K562 (cell line): ENCODE results near the gene CAV1. TPM values are rescaled to one million over a fixed set of nuclear protein-coding genes. Genes with fewer than 3 reads are reported as not detected.

Experiments
- ATAC-seq: fragments of 200-7000 bp; cut with Tn5 transposase; 3 replicates; pipeline ENCODE4 v1.9.1; 2020; ENCODE audit warnings: moderate library complexity
- BruUV-seq: library from RNA; stranded (reverse); fragments of 400-500 nt; replicated peaks from 2 replicates; lab custom pipeline; 2021; lab: Mats Ljungman, UMichigan
- CTCF ChIA-PET: fragments of 300-600 bp; formaldehyde crosslinking; extraction: SDS; loops from one replicate; lab custom pipeline; 2021; ENCODE audit warnings: low intra/inter-chr PET ratio; lab: Yijun Ruan, JAX
- POLR2A ChIA-PET: fragments of 300-600, 350-650 bp; sonication (Branson Sonifier 250); formaldehyde crosslinking; extraction: SDS; loops from one replicate; lab custom pipeline; 2021; ENCODE audit warnings: antibody characterized with exemption, inconsistent platforms; lab: Yijun Ruan, JAX
- DNase-seq, 4 experiments: peaks; one replicate each; pipeline versions ENCODE4 v3.0.0 to v3.0.0-alpha.2; 2011 to 2018; ENCODE audit warnings: low spot score in 3 of 4, mixed read lengths in 3 of 4; ENCODE audit errors: extremely low read depth in 1 of 4
- FAIRE-seq: peaks from 2 replicates; lab custom pipeline; 2011; peaks lifted over from hg19 to GRCh38; lab: Jason Lieb, UNC
- H2AFZ ChIP-seq: 2 replicates; pipeline ENCODE4 v1.6.0; 2011; ENCODE audit warnings: low read depth, low read length, control low read depth, inconsistent platforms
- H3K27ac ChIP-seq: fragments of 200-600 bp; 3 replicates; pipeline ENCODE4 v1.8.0; 2011; ENCODE audit warnings: low read depth, mild to moderate bottlenecking, control low read depth, inconsistent platforms, low read length, moderate library complexity, mixed read lengths; ENCODE audit errors: extremely low read depth
- H3K27me3 ChIP-seq, 2 experiments: fragments of 300-600 bp in 1 of 2; 2 replicates in 1 of 2; 3 replicates in 1 of 2; pipeline versions ENCODE4 v1.6.0 to v1.8.0; 2011; ENCODE audit warnings: inconsistent platforms in 2 of 2, low read length in 2 of 2, mild to moderate bottlenecking in 1 of 2, mixed read lengths in 1 of 2, moderate library complexity in 1 of 2; ENCODE audit not compliant: control insufficient read depth in 2 of 2, insufficient read depth in 2 of 2
- H3K36me3 ChIP-seq: fragments of 300-600 bp; 3 replicates; pipeline ENCODE4 v1.8.0; 2011; ENCODE audit warnings: mild to moderate bottlenecking, low read length, inconsistent platforms; ENCODE audit not compliant: control insufficient read depth, insufficient read depth
- H3K4me1 ChIP-seq, 2 experiments: fragments of 200-600 bp in 1 of 2; replicated peaks in 1 of 2; 2 replicates in 1 of 2; 3 replicates in 1 of 2; pipeline versions ENCODE4 v1.5.1 to v1.8.0; 2011; ENCODE audit warnings: inconsistent platforms in 2 of 2, low read length in 2 of 2, mild to moderate bottlenecking in 1 of 2, mixed read lengths in 1 of 2, moderate library complexity in 1 of 2; ENCODE audit not compliant: control insufficient read depth in 2 of 2, insufficient read depth in 2 of 2
- H3K4me2 ChIP-seq: 2 replicates; pipeline ENCODE4 v1.6.1; 2011; ENCODE audit warnings: low read length, control low read depth, inconsistent platforms, mixed read lengths; ENCODE audit not compliant: insufficient read depth
- H3K4me3 ChIP-seq: fragments of 200-600 bp; sonication (generic), shearing (Covaris generic); 2 replicates; pipeline ENCODE4 v1.5.1; 2016; ENCODE audit warnings: control low read depth, inconsistent platforms
- H3K79me2 ChIP-seq: fragments of 200-600 bp; 3 replicates; pipeline ENCODE4 v1.8.0; 2011; ENCODE audit warnings: low read length, inconsistent platforms; ENCODE audit not compliant: control insufficient read depth, insufficient read depth
- H3K9ac ChIP-seq, 2 experiments: 2 replicates each; pipeline versions ENCODE4 v1.6.0 to v1.6.1; 2011; ENCODE audit warnings: low read depth in 2 of 2, low read length in 2 of 2, control low read depth in 1 of 2, inconsistent platforms in 1 of 2, mild to moderate bottlenecking in 1 of 2, mixed read lengths in 1 of 2; ENCODE audit not compliant: insufficient read depth in 1 of 2
- H3K9me1 ChIP-seq: one replicate; pipeline ENCODE4 v1.6.0; 2011; ENCODE audit warnings: inconsistent platforms, mild to moderate bottlenecking, low read length, moderate library complexity; ENCODE audit not compliant: control insufficient read depth, insufficient read depth
- H3K9me3 ChIP-seq: replicated peaks from 2 replicates; pipeline ENCODE4 v1.5.1; 2011; ENCODE audit warnings: low read depth, low read length, inconsistent platforms; ENCODE audit not compliant: control insufficient read depth, insufficient read depth
- H4K20me1 ChIP-seq: replicated peaks from 2 replicates; pipeline ENCODE4 v1.6.1; 2011; ENCODE audit warnings: low read length, inconsistent platforms, mixed read lengths; ENCODE audit not compliant: control insufficient read depth, insufficient read depth
- BMI1 ChIP-seq: fragments of 150-350 bp; IDR thresholded peaks from 2 replicates; pipeline ENCODE4 v1.6.1; 2014; ENCODE audit warnings: low read length
- CEBPB ChIP-seq: fragments of 450-650 bp; IDR thresholded peaks from 2 replicates; pipeline ENCODE4 v1.6.1; 2016; ENCODE audit warnings: missing genetic modification characterization, missing compliant biosample characterization
- FOXK2 ChIP-seq, 2 experiments: fragments of 450-650 bp; IDR thresholded peaks in 1 of 2; conservative IDR thresholded peaks in 1 of 2; 2 replicates each; pipeline ENCODE4 v1.6.1; 2016; ENCODE audit warnings: low read depth in 2 of 2, mild to moderate bottlenecking in 1 of 2
- HMGXB4 ChIP-seq: sonication (generic); formaldehyde crosslinking; IDR thresholded peaks from 2 replicates; pipeline ENCODE4 v1.8.1; 2023; ENCODE audit warnings: mild to moderate bottlenecking, missing genetic modification reagents
- MLX ChIP-seq, 2 experiments: fragments of 450-650 bp in 1 of 2; sonication (generic) in 1 of 2; formaldehyde crosslinking; conservative IDR thresholded peaks; 2 replicates each; pipeline versions ENCODE4 v1.4.0 to v1.8.1; 2020 to 2022; ENCODE audit warnings: mild to moderate bottlenecking in 1 of 2, missing genetic modification reagents in 1 of 2
- NFRKB ChIP-seq: fragments of 450-650 bp; IDR thresholded peaks from 2 replicates; pipeline ENCODE4 v1.6.1; 2016; ENCODE audit warnings: low read depth
- PHB2 ChIP-seq: fragments of 450-650 bp; IDR thresholded peaks from 2 replicates; pipeline ENCODE4 v1.6.1; 2017; ENCODE audit warnings: low read depth
- POU5F1 ChIP-seq: fragments of 150-350 bp; IDR thresholded peaks from 2 replicates; pipeline ENCODE4 v1.6.1; 2014; ENCODE audit warnings: borderline replicate concordance, low read length, low read depth, mild to moderate bottlenecking; ENCODE audit not compliant: partially characterized antibody
- RAD51 ChIP-seq: fragments of 450-650 bp; IDR thresholded peaks from 2 replicates; pipeline ENCODE4 v1.7.1; 2016; ENCODE audit warnings: low read depth, mild to moderate bottlenecking, borderline replicate concordance
- RBM14 ChIP-seq: fragments of 200-400 bp; formaldehyde crosslinking; IDR thresholded peaks from 2 replicates; pipeline ENCODE4 v1.6.1; 2018; ENCODE audit warnings: low read depth, mild to moderate bottlenecking, low read length, moderate library complexity, borderline replicate concordance; ENCODE audit not compliant: insufficient read depth
- SMAD3 ChIP-seq: fragments of 450-650 bp; formaldehyde crosslinking; conservative IDR thresholded peaks from 2 replicates; pipeline ENCODE4 v1.4.0; 2020; ENCODE audit warnings: mild to moderate bottlenecking
- TCF7 ChIP-seq: sonication (generic); IDR thresholded peaks from 2 replicates; pipeline ENCODE4 v1.6.1; 2016; ENCODE audit warnings: antibody characterized with exemption, borderline replicate concordance
- TGIF2 ChIP-seq: sonication (generic); formaldehyde crosslinking; IDR thresholded peaks from 2 replicates; pipeline ENCODE4 v1.8.1; 2022; ENCODE audit warnings: mild to moderate bottlenecking, missing genetic modification reagents, moderate library complexity
- ZNF12 ChIP-seq: sonication (generic); formaldehyde crosslinking; IDR thresholded peaks from 2 replicates; pipeline ENCODE4 v1.4.0; 2020; ENCODE audit warnings: mild to moderate bottlenecking, missing genetic modification reagents
- ZNF184 ChIP-seq: sonication (generic); formaldehyde crosslinking; IDR thresholded peaks from 2 replicates; pipeline ENCODE4 v1.5.0; 2020; ENCODE audit warnings: missing genetic modification reagents
- ZNF444 ChIP-seq: fragments of 250-450 bp; sonication (Bioruptor Pico); IDR thresholded peaks from 2 replicates; pipeline ENCODE4 v1.4.0; 2020; ENCODE audit warnings: mild to moderate bottlenecking, moderate library complexity
- in situ Hi-C: fragments of 300-500 bp; cut with MboI; formaldehyde crosslinking; loops from 4 replicates; pipeline ENCODE4 v1.15.0; 2018; ENCODE audit warnings: inconsistent platforms, mixed read lengths
- intact Hi-C: fragments of 100-400 bp; cut with micrococcal nuclease; formaldehyde crosslinking; loops from 2 replicates; pipeline ENCODE4 v1.14.2; 2022
- polyA plus RNA-seq, 8 experiments: library from polyadenylated mRNA; depleted of rRNA in 4 of 8; stranded (reverse) in 5 of 8; unstranded in 3 of 8; fragments of >200 nt; fragmentation: Nextera tagmentation in 2 of 8; fragmentation: Illumina TruSeq in 1 of 8; extraction: Ambion mirVana in 2 of 8; extraction: Trizol in 1 of 8; gene quantifications; 2 replicates each; pipeline versions ENCODE4 v1.2.1 to v1.2.3, GENCODE V29; 2011 to 2014; ENCODE audit warnings: inconsistent platforms in 1 of 8, missing spikeins in 1 of 8
- total RNA-seq, 7 experiments: library from RNA; depleted of rRNA in 6 of 7; stranded (reverse); fragments of >200 nt in 6 of 7; fragmentation: Illumina TruSeq in 2 of 7; extraction: Trizol in 2 of 7; gene quantifications; 2 replicates each; pipeline versions ENCODE4 v1.2.1 to v1.2.3, GENCODE V29; 2011 to 2021; ENCODE audit warnings: low replicate concordance in 1 of 7
- TF ChIP-seq, protein P1 (sequence below): sonication (generic); formaldehyde crosslinking; IDR thresholded peaks from 2 replicates; pipeline ENCODE4 v1.8.0; 2022; ENCODE audit warnings: mild to moderate bottlenecking, low read depth, missing genetic modification reagents

CAV1 gene
- total and polyA plus RNA-seq, 9 of the 15 experiments (the other 6 are each of a cell fraction or from before 2014, with no cell fraction given), result 0.08 to 1.5 (median 0.63) TPM

GRCh38 chr7:116570306-116570705, 45.5 kb downstream of the CAV1 start:
- H3K4me2 ChIP-seq, result no peak overlapping the region
- H3K9me1 ChIP-seq, result no peaks in the 10 kb centered on the region
- DNase-seq, result no peak
- POLR2A ChIA-PET, result no interaction called here
- H4K20me1 ChIP-seq, result no peaks in the 10 kb centered on the region
- no peaks in the 10 kb centered on the region for H3K79me2 ChIP-seq
- no peaks in the 10 kb centered on the region for H3K36me3 ChIP-seq
- no peak overlapping the region for H3K4me3 ChIP-seq
- no peak overlapping the region for H2AFZ ChIP-seq
- no peak overlapping the region for H3K27ac ChIP-seq
- intact Hi-C loops (no loop called here), in situ Hi-C loops (no loop called here)
- H3K9ac ChIP-seq, result no peak overlapping the region
- no TSS peak for BruUV-seq
- no peaks in the 10 kb centered on the region for H3K9me3 ChIP-seq
- FAIRE-seq, result no peak
- CTCF ChIA-PET, result no interaction called here
- H3K27me3 ChIP-seq, result no peaks in the 10 kb centered on the region
- H3K4me1 ChIP-seq, result no peaks in the 10 kb centered on the region
- ATAC-seq, result no peak
- TF ChIP-seq MLX (CRISPR knock-in tag; conservative IDR thresholded peaks at IDR 0.05) (no peak), FOXK2 (conservative IDR thresholded peaks at IDR 0.05 in 1 of 2, IDR thresholded peaks at IDR 0.05 in 1 of 2; ENCODE audit: low read depth in 2 of 2) (no peak), RAD51 (no peak), TGIF2 (CRISPR knock-in tag) (no peak), HMGXB4 (CRISPR knock-in tag) (no peak), ZNF184 (CRISPR knock-in tag) (no peak), SMAD3 (no peak), RBM14 (no peak), ZNF444 (CRISPR knock-in tag) (no peak), CEBPB (no peak), NFRKB (no peak), POU5F1 (no peak), PHB2 (no peak), TCF7 (no peak), BMI1 (no peak), ZNF12 (CRISPR knock-in tag) (no peak)
- TF ChIP-seq, protein P1, sequence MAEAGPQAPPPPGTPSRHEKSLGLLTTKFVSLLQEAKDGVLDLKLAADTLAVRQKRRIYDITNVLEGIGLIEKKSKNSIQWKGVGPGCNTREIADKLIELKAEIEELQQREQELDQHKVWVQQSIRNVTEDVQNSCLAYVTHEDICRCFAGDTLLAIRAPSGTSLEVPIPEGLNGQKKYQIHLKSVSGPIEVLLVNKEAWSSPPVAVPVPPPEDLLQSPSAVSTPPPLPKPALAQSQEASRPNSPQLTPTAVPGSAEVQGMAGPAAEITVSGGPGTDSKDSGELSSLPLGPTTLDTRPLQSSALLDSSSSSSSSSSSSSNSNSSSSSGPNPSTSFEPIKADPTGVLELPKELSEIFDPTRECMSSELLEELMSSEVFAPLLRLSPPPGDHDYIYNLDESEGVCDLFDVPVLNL, result no peak
